ENCODE measurements around the gene CHST8.
"Not testable (repeated sequence)": the region's sequence is repeated elsewhere in the genome, so short reads cannot be mapped to it uniquely, and the experiment has no call there.

CHST8 gene

GRCh38 chr19:33621811-33622504 is at the start of gene CHST8:
Gene CHST8, plus strand, starts transcription at chr19:33621953. Its CDS starts 67,309 bp downstream, at chr19:33689262.
- in situ Hi-C loops (cut with MboI; ENCODE audit: low sequenced_read_pairs) = no loop called here

- in situ Hi-C loops (cut with MboI; ENCODE audit: low sequenced_read_pairs) = no loop called here
Measured at GRCh38 chr19:33572929-33573328, 48.8 kb upstream of the CHST8 start.

GRCh38 chr19:33574824-33575223 is 46.9 kb upstream of the CHST8 start:
- in situ Hi-C loops (cut with MboI; ENCODE audit: low sequenced_read_pairs) = no loop called here

GRCh38 chr19:33578697-33579096 is 43.1 kb upstream of the CHST8 start:
- in situ Hi-C loops (cut with MboI; ENCODE audit: low sequenced_read_pairs) = no loop called here

GRCh38 chr19:33580026-33580644 is 41.6 kb upstream of the CHST8 start:
- in situ Hi-C loops (cut with MboI; ENCODE audit: low sequenced_read_pairs) = no loop called here

GRCh38 chr19:33580645-33581037 is 41.1 kb upstream of the CHST8 start:
- in situ Hi-C loops (cut with MboI; ENCODE audit: low sequenced_read_pairs) = no loop called here

GRCh38 chr19:33582914-33583313 is 38.8 kb upstream of the CHST8 start:
- in situ Hi-C loops (cut with MboI; ENCODE audit: low sequenced_read_pairs) = no loop called here

GRCh38 chr19:33587150-33587549 is 34.6 kb upstream of the CHST8 start:
- in situ Hi-C loops (cut with MboI; ENCODE audit: low sequenced_read_pairs) = no loop called here

GRCh38 chr19:33590224-33590623 is 31.5 kb upstream of the CHST8 start:
- in situ Hi-C loops (cut with MboI; ENCODE audit: low sequenced_read_pairs) = no loop called here

- in situ Hi-C loops (cut with MboI; ENCODE audit: low sequenced_read_pairs) = no loop called here
Measured at GRCh38 chr19:33595783-33596182, 26.0 kb upstream of the CHST8 start.

GRCh38 chr19:33601583-33601982 is 20.2 kb upstream of the CHST8 start:
- in situ Hi-C loops (cut with MboI; ENCODE audit: low sequenced_read_pairs) = no loop called here

- in situ Hi-C loops (cut with MboI; ENCODE audit: low sequenced_read_pairs) = no loop called here
Measured at GRCh38 chr19:33602576-33603204, 19.1 kb upstream of the CHST8 start.

GRCh38 chr19:33603377-33603776 is 18.4 kb upstream of the CHST8 start:
- in situ Hi-C loops (cut with MboI; ENCODE audit: low sequenced_read_pairs) = no loop called here

GRCh38 chr19:33604651-33605050 is 17.1 kb upstream of the CHST8 start:
- in situ Hi-C loops (cut with MboI; ENCODE audit: low sequenced_read_pairs) = no loop called here

- in situ Hi-C loops (cut with MboI; ENCODE audit: low sequenced_read_pairs) = not testable (repeated sequence)
Measured at GRCh38 chr19:33605803-33606295, 15.9 kb upstream of the CHST8 start.

GRCh38 chr19:33606556-33606955 is 15.2 kb upstream of the CHST8 start:
- in situ Hi-C loops (cut with MboI; ENCODE audit: low sequenced_read_pairs) = no loop called here

GRCh38 chr19:33609353-33609752 is 12.4 kb upstream of the CHST8 start:
- in situ Hi-C loops (cut with MboI; ENCODE audit: low sequenced_read_pairs) = no loop called here

GRCh38 chr19:33610588-33610987 is 11.2 kb upstream of the CHST8 start:
- in situ Hi-C loops (cut with MboI; ENCODE audit: low sequenced_read_pairs) = no loop called here

- in situ Hi-C loops (cut with MboI; ENCODE audit: low sequenced_read_pairs) = no loop called here
Measured at GRCh38 chr19:33612928-33613619, 8.7 kb upstream of the CHST8 start.

GRCh38 chr19:33613620-33614000 is 8.1 kb upstream of the CHST8 start:
- in situ Hi-C loops (cut with MboI; ENCODE audit: low sequenced_read_pairs) = no loop called here

- in situ Hi-C loops (cut with MboI; ENCODE audit: low sequenced_read_pairs) = no loop called here
Measured at GRCh38 chr19:33616346-33616745, 5.4 kb upstream of the CHST8 start.
